Measurements from ENCODE around the gene MYG1.
A peak's percentile ranks its signal among the peaks of the same experiment; 100 is the strongest.

The MYG1 gene, protein sequence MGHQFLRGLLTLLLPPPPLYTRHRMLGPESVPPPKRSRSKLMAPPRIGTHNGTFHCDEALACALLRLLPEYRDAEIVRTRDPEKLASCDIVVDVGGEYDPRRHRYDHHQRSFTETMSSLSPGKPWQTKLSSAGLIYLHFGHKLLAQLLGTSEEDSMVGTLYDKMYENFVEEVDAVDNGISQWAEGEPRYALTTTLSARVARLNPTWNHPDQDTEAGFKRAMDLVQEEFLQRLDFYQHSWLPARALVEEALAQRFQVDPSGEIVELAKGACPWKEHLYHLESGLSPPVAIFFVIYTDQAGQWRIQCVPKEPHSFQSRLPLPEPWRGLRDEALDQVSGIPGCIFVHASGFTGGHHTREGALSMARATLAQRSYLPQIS

DNA sequence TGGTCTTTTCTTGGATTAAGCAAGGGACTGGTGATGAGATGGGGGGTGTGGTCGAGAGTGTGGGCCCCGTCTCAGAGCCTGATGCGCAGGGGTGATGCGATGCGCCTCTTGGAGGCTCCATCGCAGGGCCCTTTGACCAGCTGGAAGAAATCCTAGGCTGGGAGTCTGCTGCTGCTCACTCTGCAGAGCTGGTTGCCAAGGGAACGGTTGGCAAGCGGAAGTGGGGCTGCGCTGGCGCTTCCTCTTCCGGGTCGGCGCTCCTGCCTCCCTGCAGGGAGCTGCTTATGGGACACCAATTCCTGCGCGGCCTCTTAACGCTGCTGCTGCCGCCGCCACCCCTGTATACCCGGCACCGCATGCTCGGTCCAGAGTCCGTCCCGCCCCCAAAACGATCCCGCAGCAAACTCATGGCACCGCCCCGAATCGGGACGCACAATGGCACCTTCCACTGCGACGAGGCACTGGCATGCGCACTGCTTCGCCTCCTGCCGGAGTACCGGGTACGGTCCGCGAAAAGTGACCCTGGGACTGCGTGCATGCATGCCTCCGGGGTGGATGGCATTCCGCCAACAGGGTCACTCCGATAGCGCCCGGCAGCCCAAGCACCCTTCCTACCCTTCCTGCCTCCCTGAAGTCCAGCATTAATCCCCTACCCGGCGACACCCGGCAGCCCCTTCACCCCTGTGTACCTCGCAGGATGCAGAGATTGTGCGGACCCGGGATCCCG lies at the start of gene MYG1:
Gene MYG1 (plus strand): TSS at position 242 of the 727 bp plus-strand sequence. CDS start 43 bp downstream, at position 285.
- peaks cover 66% of the 10 kb centered on the region for H3K4me1 ChIP-seq (ENCODE audit: control insufficient read depth, insufficient read depth, low read length)
- H3K9me3 ChIP-seq (ENCODE audit: control insufficient read depth, low read length), result no peaks in the 10 kb centered on the region
- peak within 1 kb of the TSS; percentile 97 for H3K4me3 ChIP-seq (ENCODE audit: low read length)
- no peaks in the 10 kb centered on the region for H3K27me3 ChIP-seq (replicated peaks; ENCODE audit: control insufficient read depth, insufficient read depth, low read length)
- H3K9ac ChIP-seq (ENCODE audit: low read length), result peak within 1 kb of the TSS; percentile 98
- H3K36me3 ChIP-seq (ENCODE audit: control insufficient read depth, insufficient read depth, low read length, severe bottlenecking), result peaks cover 23% of the 10 kb centered on the region
- DNase-seq (ENCODE audit: low read depth), result peak; percentile 89

DNA sequence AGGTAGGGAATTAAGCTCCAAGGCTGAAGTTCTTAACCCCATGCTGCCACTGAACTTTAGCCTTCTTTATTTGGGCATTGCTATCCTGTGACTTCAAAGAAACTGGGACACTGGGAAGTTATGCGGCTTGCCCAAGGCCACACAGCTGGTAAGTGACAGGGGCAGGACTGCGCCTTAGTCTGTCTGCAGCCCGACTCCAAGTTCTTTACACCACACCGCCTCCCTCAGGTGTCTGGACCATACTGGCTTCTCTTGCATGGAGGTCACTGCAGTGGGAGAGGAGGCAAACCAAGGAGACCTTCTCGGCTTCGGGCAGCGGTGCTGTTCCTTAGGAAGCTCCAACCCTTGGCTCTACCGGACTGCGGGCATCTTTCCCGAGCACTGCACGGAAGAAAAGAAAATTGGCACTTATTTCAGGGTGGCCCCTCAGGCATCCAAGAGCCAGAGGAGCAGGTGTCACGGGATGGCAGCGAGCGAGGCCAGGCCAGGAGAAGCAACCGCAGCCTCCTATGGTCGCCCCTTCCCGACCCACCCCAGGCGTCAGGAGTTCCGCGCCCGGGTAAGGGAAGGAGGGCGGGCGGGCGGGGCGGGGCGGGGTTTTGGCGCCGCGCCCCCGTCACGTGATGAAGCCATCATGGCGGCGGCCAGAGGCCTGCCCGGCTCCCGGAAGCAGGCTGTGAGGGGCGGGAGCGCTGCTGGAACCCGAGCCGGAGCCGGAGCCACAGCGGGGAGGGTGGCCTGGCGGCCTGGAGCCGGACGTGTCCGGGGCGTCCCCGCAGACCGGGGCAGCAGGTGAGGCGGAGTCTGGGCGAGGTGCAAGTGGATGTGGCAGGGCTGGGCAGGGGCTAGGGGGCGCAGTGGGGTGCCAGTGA lies 47.8 kb upstream of the MYG1 start:
- Histone ChIP-seq H3K9me3 (ENCODE audit: control insufficient read depth, low read length) (no peaks in the 10 kb centered on the region), H3K36me3 (ENCODE audit: control insufficient read depth, insufficient read depth, low read length, severe bottlenecking) (peaks cover 17% of the 10 kb centered on the region), H3K27me3 (replicated peaks; ENCODE audit: control insufficient read depth, insufficient read depth, low read length) (no peaks in the 10 kb centered on the region), H3K9ac (ENCODE audit: low read length) (peak overlapping the region; percentile 87), H3K4me1 (ENCODE audit: control insufficient read depth, insufficient read depth, low read length) (peaks cover 26% of the 10 kb centered on the region), H3K4me3 (ENCODE audit: low read length) (peak overlapping the region; percentile 86)
- peak; percentile 91 for DNase-seq (ENCODE audit: low read depth)

DNA sequence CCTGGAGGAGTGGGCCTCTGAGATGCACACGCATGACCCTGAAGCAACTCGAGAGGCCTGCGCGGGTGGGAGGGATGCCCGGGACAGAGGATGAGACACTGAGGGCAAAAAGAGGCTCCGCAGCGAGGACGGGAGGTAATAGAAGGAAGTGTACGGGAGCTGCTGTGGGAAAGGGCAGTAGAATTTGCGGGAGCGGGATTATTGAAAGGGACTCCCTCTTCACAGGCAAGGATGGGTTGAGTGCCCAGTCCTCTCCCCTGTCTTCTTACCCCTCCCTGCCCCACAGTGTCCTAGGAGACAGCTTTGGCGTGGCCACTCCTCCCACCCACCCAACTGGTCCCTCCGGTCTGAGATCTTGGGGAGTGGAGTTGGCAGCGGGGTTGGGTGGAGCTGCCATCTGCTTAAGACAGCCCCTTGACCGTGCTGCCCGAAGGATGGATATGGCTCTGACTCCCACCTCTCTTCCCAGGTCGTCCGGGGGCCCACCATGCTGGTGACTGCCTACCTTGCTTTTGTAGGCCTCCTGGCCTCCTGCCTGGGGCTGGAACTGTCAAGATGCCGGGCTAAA lies 47.1 kb upstream of the MYG1 start:
- Histone ChIP-seq H3K4me1 (ENCODE audit: control insufficient read depth, insufficient read depth, low read length) (peaks cover 26% of the 10 kb centered on the region), H3K4me3 (ENCODE audit: low read length) (peak overlapping the region; percentile 86)
- DNase-seq (ENCODE audit: low read depth), result no peak

DNA sequence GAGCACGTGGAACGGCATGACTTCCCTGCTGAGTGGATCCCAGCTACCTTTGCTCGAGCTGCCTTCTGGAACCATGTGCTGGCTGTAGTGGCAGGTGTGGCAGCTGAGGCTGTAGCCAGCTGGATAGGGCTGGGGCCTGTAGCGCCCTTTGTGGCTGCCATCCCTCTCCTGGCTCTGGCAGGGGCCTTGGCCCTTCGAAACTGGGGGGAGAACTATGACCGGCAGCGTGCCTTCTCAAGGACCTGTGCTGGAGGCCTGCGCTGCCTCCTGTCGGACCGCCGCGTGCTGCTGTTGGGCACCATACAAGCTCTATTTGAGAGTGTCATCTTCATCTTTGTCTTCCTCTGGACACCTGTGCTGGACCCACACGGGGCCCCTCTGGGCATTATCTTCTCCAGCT lies 46.2 kb upstream of the MYG1 start:
- H3K27me3 ChIP-seq (replicated peaks; ENCODE audit: control insufficient read depth, insufficient read depth, low read length), result no peaks in the 10 kb centered on the region
- peak overlapping the region; percentile 87 for H3K9ac ChIP-seq (ENCODE audit: low read length)
- peaks cover 26% of the 10 kb centered on the region for H3K4me1 ChIP-seq (ENCODE audit: control insufficient read depth, insufficient read depth, low read length)
- peak overlapping the region; percentile 86 for H3K4me3 ChIP-seq (ENCODE audit: low read length)
- H3K36me3 ChIP-seq (ENCODE audit: control insufficient read depth, insufficient read depth, low read length, severe bottlenecking), result peaks cover 17% of the 10 kb centered on the region
- no peaks in the 10 kb centered on the region for H3K9me3 ChIP-seq (ENCODE audit: control insufficient read depth, low read length)
- DNase-seq (ENCODE audit: low read depth), result no peak

More for the DNA sequence above, 47.1 kb upstream of the MYG1 start:
- Histone ChIP-seq H3K9ac (ENCODE audit: low read length) (peak overlapping the region; percentile 87), H3K9me3 (ENCODE audit: control insufficient read depth, low read length) (no peaks in the 10 kb centered on the region), H3K27me3 (replicated peaks; ENCODE audit: control insufficient read depth, insufficient read depth, low read length) (no peaks in the 10 kb centered on the region), H3K36me3 (ENCODE audit: control insufficient read depth, insufficient read depth, low read length, severe bottlenecking) (peaks cover 17% of the 10 kb centered on the region)

DNA sequence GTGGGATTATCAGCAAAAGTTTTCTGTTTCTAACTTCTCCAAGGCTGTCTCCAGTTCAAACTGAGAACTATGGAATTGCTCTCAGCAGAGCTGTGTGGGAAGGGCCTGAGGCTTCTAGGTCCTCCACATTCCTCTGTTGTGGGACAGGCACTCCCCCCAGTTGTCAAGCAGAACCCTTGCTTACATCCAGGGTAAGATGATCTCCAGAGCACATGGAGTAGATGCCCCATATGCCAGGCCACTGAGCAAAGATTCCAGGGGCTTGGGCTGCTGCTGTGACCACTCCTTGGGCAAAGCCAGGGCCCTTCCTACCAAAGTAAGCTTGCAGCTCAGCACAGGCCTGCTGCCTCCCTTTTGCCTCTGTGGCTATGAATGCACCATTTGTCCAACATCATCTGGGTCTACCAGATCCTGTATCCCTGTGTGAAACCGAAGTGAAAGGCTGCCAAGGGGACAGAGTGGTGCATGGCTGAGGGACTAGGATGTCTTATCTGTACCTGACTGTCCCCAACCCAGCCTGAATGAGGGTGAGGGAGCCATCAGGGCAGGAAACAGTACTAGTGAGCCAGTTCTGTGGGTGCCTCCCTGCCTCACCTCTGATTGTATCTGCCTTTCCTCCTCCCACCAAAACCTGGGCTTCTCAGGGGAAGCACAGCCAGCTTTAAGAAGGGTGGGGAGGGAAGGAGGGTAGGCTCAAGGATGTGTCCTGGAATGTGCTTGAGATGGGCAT lies 44.5 kb upstream of the MYG1 start:
- Histone ChIP-seq H3K9me3 (ENCODE audit: control insufficient read depth, low read length) (no peaks in the 10 kb centered on the region), H3K4me1 (ENCODE audit: control insufficient read depth, insufficient read depth, low read length) (peaks cover 26% of the 10 kb centered on the region), H3K27me3 (replicated peaks; ENCODE audit: control insufficient read depth, insufficient read depth, low read length) (no peaks in the 10 kb centered on the region), H3K36me3 (ENCODE audit: control insufficient read depth, insufficient read depth, low read length, severe bottlenecking) (peaks cover 17% of the 10 kb centered on the region), H3K4me3 (ENCODE audit: low read length) (no peak overlapping the region), H3K9ac (ENCODE audit: low read length) (no peak overlapping the region)
- no peak for DNase-seq (ENCODE audit: low read depth)

DNA sequence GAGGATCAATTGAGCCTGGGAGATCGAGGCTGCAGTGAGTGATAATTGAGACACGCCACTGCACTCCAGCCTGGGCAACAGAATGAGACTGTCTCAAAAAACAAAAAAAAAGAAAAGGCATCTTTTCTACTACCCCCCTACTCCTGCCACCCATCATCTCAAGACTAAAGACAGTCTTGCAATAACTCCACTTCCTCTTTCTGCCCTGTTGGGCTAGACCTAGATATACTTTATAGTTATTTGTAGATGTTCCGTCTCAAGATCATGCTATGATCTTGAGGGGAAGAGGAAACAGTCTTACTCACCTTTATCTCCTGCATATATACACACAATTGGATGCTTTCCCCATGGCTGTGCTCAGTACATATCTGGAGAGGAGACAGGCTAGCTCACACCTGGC lies 43.5 kb upstream of the MYG1 start:
- H3K36me3 ChIP-seq (ENCODE audit: control insufficient read depth, insufficient read depth, low read length, severe bottlenecking), result peaks cover 17% of the 10 kb centered on the region
- H3K9ac ChIP-seq (ENCODE audit: low read length), result no peak overlapping the region
- no peak for DNase-seq (ENCODE audit: low read depth)
- H3K27me3 ChIP-seq (replicated peaks; ENCODE audit: control insufficient read depth, insufficient read depth, low read length), result no peaks in the 10 kb centered on the region
- H3K9me3 ChIP-seq (ENCODE audit: control insufficient read depth, low read length), result no peaks in the 10 kb centered on the region
- no peak overlapping the region for H3K4me3 ChIP-seq (ENCODE audit: low read length)
- peaks cover 22% of the 10 kb centered on the region for H3K4me1 ChIP-seq (ENCODE audit: control insufficient read depth, insufficient read depth, low read length)

DNA sequence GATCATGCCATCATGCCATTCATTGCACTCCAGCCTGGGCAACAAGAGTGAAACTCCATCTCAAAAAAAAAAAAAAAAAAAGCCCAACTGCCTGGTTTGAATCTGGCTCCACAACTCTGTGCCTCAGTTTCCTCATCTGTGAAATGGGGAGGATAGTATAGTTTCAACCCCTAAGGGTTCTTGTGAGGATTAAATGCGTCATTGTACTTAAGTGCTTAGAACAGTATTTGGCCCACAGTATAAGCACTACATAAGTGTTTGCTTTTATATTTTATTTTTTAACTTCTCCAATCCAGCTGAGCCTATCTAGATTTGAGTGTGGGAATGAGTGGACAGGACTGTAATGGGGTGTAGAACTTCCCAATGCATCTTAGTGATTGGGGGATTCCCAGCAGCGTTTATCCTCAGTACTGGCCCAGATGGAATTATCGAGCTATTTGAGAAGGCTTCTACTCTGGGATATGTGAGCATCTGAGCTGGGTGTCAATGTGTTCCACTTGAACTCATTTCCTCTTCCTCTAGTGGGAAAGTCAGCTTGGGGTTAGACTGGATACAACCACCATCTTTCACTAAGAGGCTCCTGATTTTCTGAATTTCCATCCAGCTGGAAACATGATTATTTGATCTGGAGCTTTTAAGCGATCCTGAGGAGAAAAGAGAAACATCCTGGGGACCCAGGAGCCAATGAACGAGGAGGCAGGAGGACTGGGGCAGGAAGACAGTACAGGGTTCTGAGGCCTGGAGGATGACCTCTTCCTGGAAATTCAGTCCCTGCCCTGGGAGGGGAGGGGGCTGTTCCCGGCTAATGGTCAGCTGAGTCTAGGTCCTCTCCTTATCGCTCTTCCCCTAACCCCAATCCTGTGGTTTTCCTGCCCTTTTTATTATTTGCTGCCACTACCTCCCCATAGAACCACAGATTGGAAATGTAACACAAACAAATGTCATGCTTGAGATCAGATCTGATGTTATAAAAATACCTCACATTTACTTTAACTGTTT lies 40.7 kb upstream of the MYG1 start:
- no peak overlapping the region for H3K4me3 ChIP-seq (ENCODE audit: low read length)
- no peaks in the 10 kb centered on the region for H3K27me3 ChIP-seq (replicated peaks; ENCODE audit: control insufficient read depth, insufficient read depth, low read length)
- H3K4me1 ChIP-seq (ENCODE audit: control insufficient read depth, insufficient read depth, low read length), result peaks cover 1% of the 10 kb centered on the region
- H3K36me3 ChIP-seq (ENCODE audit: control insufficient read depth, insufficient read depth, low read length, severe bottlenecking), result peaks cover 9% of the 10 kb centered on the region
- no peak for DNase-seq (ENCODE audit: low read depth)
- no peak overlapping the region for H3K9ac ChIP-seq (ENCODE audit: low read length)
- H3K9me3 ChIP-seq (ENCODE audit: control insufficient read depth, low read length), result no peaks in the 10 kb centered on the region

DNA sequence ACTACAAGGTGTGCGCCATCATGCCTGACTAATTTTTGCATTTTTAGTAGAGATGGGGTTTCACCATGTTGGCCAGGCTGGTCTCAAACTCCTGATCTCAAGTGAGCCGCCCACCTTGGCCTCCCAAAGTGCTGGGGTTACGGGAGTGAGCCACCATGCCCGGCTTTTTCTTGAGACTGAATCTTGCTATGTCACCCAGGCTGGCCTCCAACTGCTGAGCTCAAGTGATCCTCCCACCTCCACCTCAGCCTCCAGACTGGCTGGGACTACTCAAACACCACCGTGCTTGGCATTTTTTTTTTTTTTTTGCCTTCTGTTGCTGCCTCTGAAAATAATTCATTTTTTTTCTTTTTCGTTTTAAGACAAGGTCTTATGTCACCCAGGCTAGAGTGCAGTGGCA lies 39.6 kb upstream of the MYG1 start:
- H3K4me3 ChIP-seq (ENCODE audit: low read length), result no peak overlapping the region
- H3K4me1 ChIP-seq (ENCODE audit: control insufficient read depth, insufficient read depth, low read length), result no peaks in the 10 kb centered on the region
- no peaks in the 10 kb centered on the region for H3K9me3 ChIP-seq (ENCODE audit: control insufficient read depth, low read length)
- H3K9ac ChIP-seq (ENCODE audit: low read length), result no peak overlapping the region
- peaks cover 2% of the 10 kb centered on the region for H3K36me3 ChIP-seq (ENCODE audit: control insufficient read depth, insufficient read depth, low read length, severe bottlenecking)
- DNase-seq (ENCODE audit: low read depth), result no peak
- H3K27me3 ChIP-seq (replicated peaks; ENCODE audit: control insufficient read depth, insufficient read depth, low read length), result no peaks in the 10 kb centered on the region

DNA sequence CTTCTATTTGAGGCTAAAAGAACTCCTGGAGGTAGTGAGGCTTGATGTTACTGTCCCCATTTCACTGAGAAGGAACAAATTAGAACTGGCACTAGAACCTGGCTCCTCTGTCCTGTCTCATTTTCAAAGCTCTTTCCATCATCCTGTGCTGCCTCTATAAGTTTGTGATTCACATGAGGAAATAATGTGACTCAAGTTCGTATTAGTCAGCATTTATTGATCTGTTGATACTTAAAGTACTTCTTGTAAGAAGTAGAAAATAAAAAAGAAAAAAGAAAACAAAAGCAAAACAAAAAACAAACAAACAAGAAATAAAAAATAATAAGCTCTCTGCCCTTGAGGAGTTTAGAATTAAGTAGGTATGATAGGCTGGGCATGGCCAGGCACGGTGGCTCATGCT lies 33.7 kb upstream of the MYG1 start:
- Histone ChIP-seq H3K9ac (ENCODE audit: low read length) (no peak overlapping the region), H3K4me1 (ENCODE audit: control insufficient read depth, insufficient read depth, low read length) (peaks cover 7% of the 10 kb centered on the region), H3K36me3 (ENCODE audit: control insufficient read depth, insufficient read depth, low read length, severe bottlenecking) (no peaks in the 10 kb centered on the region), H3K4me3 (ENCODE audit: low read length) (no peak overlapping the region), H3K9me3 (ENCODE audit: control insufficient read depth, low read length) (no peaks in the 10 kb centered on the region), H3K27me3 (replicated peaks; ENCODE audit: control insufficient read depth, insufficient read depth, low read length) (no peaks in the 10 kb centered on the region)
- DNase-seq (ENCODE audit: low read depth), result no peak
